Measurements from ENCODE around the gene NMBR. TPM values are rescaled to one million over a fixed set of nuclear protein-coding genes. Genes with fewer than 3 reads are reported as not detected.

Gene NMBR
- total and polyA plus RNA-seq, 2 of the 8 experiments (the other 6 are each of a cell fraction or from before 2014, with no cell fraction given) = 0.08 TPM; not detected in 1

DNA sequence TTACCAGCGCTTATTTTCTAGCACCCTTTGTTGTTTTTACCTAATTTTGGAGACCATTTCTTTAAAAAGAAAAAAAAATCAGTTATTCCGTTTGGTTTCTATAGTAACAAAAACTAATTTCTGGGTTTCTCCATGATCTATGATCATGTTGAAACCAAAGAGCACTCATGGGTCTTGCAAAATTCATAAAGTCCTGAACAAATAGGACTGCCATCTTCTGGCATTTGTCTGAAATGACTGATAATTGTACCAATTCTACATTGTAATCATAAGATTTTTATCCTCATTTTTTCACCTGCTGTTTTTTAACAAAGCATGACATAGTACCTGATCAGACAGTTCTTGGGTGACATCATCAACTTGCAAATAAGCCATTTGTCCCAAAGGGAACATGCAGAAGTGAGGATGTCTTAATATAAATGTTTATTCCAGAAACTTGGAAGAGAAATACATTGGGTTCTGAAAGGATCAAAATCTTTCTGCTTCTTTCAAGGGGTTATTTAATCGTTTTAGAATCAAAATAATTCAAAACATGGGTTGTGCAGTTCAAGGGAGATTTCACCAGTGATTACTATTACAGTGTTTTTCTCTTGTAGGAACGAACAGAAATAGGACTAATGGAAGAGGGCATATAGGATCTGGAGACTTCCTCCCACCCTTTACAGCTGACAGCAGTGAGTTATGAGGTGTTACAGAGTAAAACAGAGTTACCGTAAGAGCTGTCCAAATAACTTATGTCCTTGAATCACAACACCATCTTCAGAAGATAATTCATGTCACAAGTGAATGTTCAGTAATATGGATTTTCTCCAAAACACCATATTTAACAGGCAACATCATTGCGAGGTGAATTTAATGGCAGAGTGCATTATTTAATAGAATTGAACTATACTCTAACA is 101.3 kb downstream of the NMBR start:
- H3K9ac ChIP-seq (replicated peaks in 1 of 4; ENCODE audit: extremely low read depth in 1 of 4, low read depth in 3 of 4, low read length in 3 of 4) = no peak overlapping the region
- POLR2A ChIA-PET (ENCODE audit: partially characterized antibody) = no interaction called here

More for the DNA sequence above, 101.3 kb downstream of the NMBR start:
- Histone ChIP-seq H3K4ac (replicated peaks; ENCODE audit: insufficient read length, low read depth, low read length) (no peak overlapping the region), H3K23ac (ENCODE audit: insufficient read length) (no peak overlapping the region), H2BK12ac (ENCODE audit: low read depth, low read length) (no peak overlapping the region), H3K9me3 (ENCODE audit: insufficient read depth in 2 of 2, low read depth in 1 of 2, low read length in 1 of 2) (no peaks in the 10 kb centered on the region), H3K4me2 (ENCODE audit: insufficient read depth in 1 of 2, low read depth in 2 of 2, low read length in 2 of 2) (no peak overlapping the region), H2AK5ac (ENCODE audit: low read depth, low read length) (no peak overlapping the region), H3K18ac (ENCODE audit: extremely low read depth, low read length) (no peak overlapping the region), H3K79me1 (ENCODE audit: low read depth, low read length) (no peaks in the 10 kb centered on the region), H4K8ac (ENCODE audit: extremely low read depth, insufficient read depth, low read length) (no peak overlapping the region), H3K79me2 (ENCODE audit: control insufficient read depth in 1 of 2, insufficient read depth in 2 of 2, low read length in 2 of 2) (no peaks in the 10 kb centered on the region), H4K91ac (replicated peaks; ENCODE audit: insufficient read length, low read length) (no peak overlapping the region), H2BK120ac (replicated peaks; ENCODE audit: low read depth, low read length) (no peak overlapping the region), H4K5ac (ENCODE audit: insufficient read length, low read depth, low read length) (no peak overlapping the region), H3K36me3 (ENCODE audit: control insufficient read depth in 2 of 4, insufficient read depth in 4 of 4, low read length in 3 of 4) (no peaks in the 10 kb centered on the region), H3K56ac (replicated peaks; ENCODE audit: insufficient read length, low read depth, low read length) (no peak overlapping the region), H2BK20ac (ENCODE audit: low read length) (no peak overlapping the region), H3K4me1 (replicated peaks in 1 of 4; ENCODE audit: control insufficient read depth in 3 of 4, insufficient read depth in 4 of 4, low read length in 3 of 4) (no peaks in the 10 kb centered on the region), H2BK15ac (ENCODE audit: low read length) (no peak overlapping the region), H3K23me2 (ENCODE audit: low read depth, low read length) (no peaks in the 10 kb centered on the region; the same call in 1 of the 2 replicates), H3K4me3 (ENCODE audit: extremely low read depth in 1 of 4, insufficient read depth in 2 of 4, low read depth in 3 of 4, low read length in 4 of 4) (no peak overlapping the region), H3K27me3 (replicated peaks in 1 of 4; ENCODE audit: control insufficient read depth in 3 of 4, extremely low read depth in 1 of 4, insufficient read depth in 3 of 4, low read length in 3 of 4) (no peaks in the 10 kb centered on the region), H3K27ac (ENCODE audit: low read depth, low read length) (no peak overlapping the region), H3K14ac (ENCODE audit: insufficient read length) (no peak overlapping the region), H2AFZ (ENCODE audit: low read length) (no peak overlapping the region), H4K20me1 (replicated peaks in 1 of 2; ENCODE audit: control insufficient read depth in 1 of 2, insufficient read depth in 2 of 2, low read length in 2 of 2) (no peaks in the 10 kb centered on the region), H2BK5ac (ENCODE audit: low read depth, low read length) (no peak overlapping the region)
- TF ChIP-seq SP4 (IDR thresholded peaks at IDR 0.05; ENCODE audit: low read length) (no peak), KDM1A (IDR thresholded peaks at IDR 0.05; ENCODE audit: borderline replicate concordance, low read length) (no peak), SP1 (IDR thresholded peaks at IDR 0.05; ENCODE audit: low read depth, low read length) (no peak)
- FAIRE-seq (no peak), DNase-seq (ENCODE audit: low read depth in 1 of 2, low spot score in 2 of 2) (no peak)
- 89% methylated on average over 6 of the region's 6 CpGs; no CpG with 5 or more reads in 1 of the 2 experiments for WGBS, 2 experiments (ENCODE audit: extremely low coverage in 1 of 2, insufficient coverage in 1 of 2, insufficient read length in 1 of 2, insufficient replicate concordance in 2 of 2, low coverage in 1 of 2, low lambda C conversion rate in 2 of 2, missing lambda C conversion rate in 1 of 2)
- CTCF ChIA-PET (ENCODE audit: partially characterized antibody) = interaction anchor here (0.5 kb wide), 1 partner anchor 742 kb away, joined by 3 read pairs; no protein-coding TSS in a partner anchor

Data from H1 (cell line).